GM12891 (cell line): ENCODE measurements around the gene PHLPP1.

Experiments used
- POLR2A ChIP-seq: IDR thresholded peaks from 2 replicates; pipeline ENCODE4 v1.6.1; 2011; ENCODE audit warnings: low read depth, low read length, control low read depth
- POLR2AphosphoS5 ChIP-seq: IDR thresholded peaks from 2 replicates; pipeline ENCODE4 v1.6.1; 2011; ENCODE audit warnings: low read depth, low read length, control low read depth
- SPI1 ChIP-seq: IDR thresholded peaks from 2 replicates; pipeline ENCODE4 v1.6.1; 2011; ENCODE audit warnings: low read depth, low read length, control low read depth

- TF ChIP-seq POLR2AphosphoS5 (no peak), POLR2A (no peak), SPI1 (no peak)
These were observed 183.0 kb downstream of the PHLPP1 start for GRCh38 chr18:62898359-62898758.
